Body of pancreas (tissue), 4 donors: ENCODE measurements around the gene PDZRN3. TPM values are rescaled to one million over a fixed set of nuclear protein-coding genes. Genes with fewer than 3 reads are reported as not detected.

ENCODE experiments used
- ATAC-seq: fragments of 150-250 bp; one replicate; pipeline ENCODE4 v1.9.1; 2016
- DNase-seq, 4 donors: peaks; one replicate each; pipeline ENCODE4 v3.0.0-alpha.2; 2019
- H3K27ac ChIP-seq, 4 donors: fragments of 200-600 bp; sonication (generic); 1 replicate in 3 of 4; 2 replicates in 1 of 4; pipeline versions ENCODE4 v1.5.1 to v1.6.1; 2016 to 2019; ENCODE audit warnings: mild to moderate bottlenecking in 1 of 4, mixed read lengths in 1 of 4, moderate library complexity in 1 of 4
- H3K27me3 ChIP-seq, 2 donors: fragments of 200-600 bp; sonication (generic); one replicate each; pipeline ENCODE4 v1.6.0; 2016; ENCODE audit warnings: mild to moderate bottlenecking in 1 of 2
- H3K36me3 ChIP-seq, 2 donors: fragments of 200-600 bp; sonication (generic); replicated peaks in 1 of 2; 2 replicates each; pipeline ENCODE4 v1.5.1; 2016; ENCODE audit warnings: low read depth in 2 of 2; ENCODE audit not compliant: insufficient read depth in 1 of 2
- H3K4me1 ChIP-seq: fragments of 200-600 bp; sonication (generic); one replicate; pipeline ENCODE4 v1.6.0; 2016
- H3K4me3 ChIP-seq, 2 donors: fragments of 200-600 bp; sonication (generic); 1 replicate in 1 of 2; 2 replicates in 1 of 2; pipeline ENCODE4 v1.5.1; 2016 to 2019
- H3K9me3 ChIP-seq, 3 donors: fragments of 200-600 bp; sonication (generic); 1 replicate in 2 of 3; 2 replicates in 1 of 3; pipeline ENCODE4 v1.5.1; 2016
- CTCF ChIP-seq, 7 experiments: fragments of 450-650 bp in 4 of 7; fragments of 200-600 bp in 3 of 7; sonication (generic) in 3 of 7; IDR thresholded peaks; one replicate each; pipeline ENCODE4 v1.5.1; 2016 to 2019; ENCODE audit warnings: antibody characterized with exemption in 7 of 7
- POLR2A ChIP-seq, 3 donors: fragments of 450-650 bp; IDR thresholded peaks; one replicate each; pipeline ENCODE4 v1.6.1; 2016; ENCODE audit warnings: antibody characterized with exemption in 3 of 3, mild to moderate bottlenecking in 2 of 3
- WGBS, 2 donors: methylation state at CpG; one replicate each; pipeline ENCODE4 v1.1.5; 2017; 5-methylcytosine and 5-hydroxymethylcytosine counted together
- intact Hi-C: fragments of 100-400 bp; cut with DNase I; formaldehyde crosslinking; loops from one replicate; pipeline ENCODE4 v1.15.1; 2023
- total RNA-seq, 2 donors: library from RNA; depleted of rRNA; stranded (reverse); fragments of >200 nt; gene quantifications; one replicate each; pipeline ENCODE4 v1.1.0, GENCODE V29; 2016

Gene PDZRN3
- total RNA-seq, 2 donors from 2014 or later, result 18.9 to 41.9 TPM

- Histone ChIP-seq H3K9me3 (no peaks in the 10 kb centered on the region), H3K36me3 (no peaks in the 10 kb centered on the region), H3K4me3 (no peak overlapping the region), H3K27ac (no peak overlapping the region), H3K27me3 (no peaks in the 10 kb centered on the region), H3K4me1 (peaks cover 34% of the 10 kb centered on the region)
- 75 to 80% methylated on average over 2 of the region's 2 CpGs for WGBS, 2 donors
- DNase-seq, result no peak
- no peak for ATAC-seq
- intact Hi-C loops, result no loop called here
- no peak for TF ChIP-seq CTCF (IDR thresholded peaks at IDR 0.05)
- no peak for TF ChIP-seq POLR2A (IDR thresholded peaks at IDR 0.05)
Observed at GRCh38 chr3:73618461-73618860, 6.3 kb downstream of the PDZRN3 start.

GRCh38 chr3:73616056-73616455, 8.7 kb downstream of the PDZRN3 start:
- peaks cover 11% of the 10 kb centered on the region for H3K4me1 ChIP-seq
- H3K36me3 ChIP-seq, result no peaks in the 10 kb centered on the region
- H3K27ac ChIP-seq, result no peak overlapping the region
- ATAC-seq, result no peak
- H3K9me3 ChIP-seq, result no peaks in the 10 kb centered on the region
- no peak overlapping the region for H3K4me3 ChIP-seq
- 95 to 96% methylated on average over 3 of the region's 3 CpGs for WGBS, 2 donors
- DNase-seq, result no peak
- intact Hi-C loops, result no loop called here
- TF ChIP-seq POLR2A (IDR thresholded peaks at IDR 0.05) (no peak), CTCF (IDR thresholded peaks at IDR 0.05) (no peak)
- H3K27me3 ChIP-seq, result no peaks in the 10 kb centered on the region

- Histone ChIP-seq H3K36me3 (no peaks in the 10 kb centered on the region), H3K4me3 (no peak overlapping the region), H3K27ac (no peak overlapping the region), H3K27me3 (no peaks in the 10 kb centered on the region), H3K4me1 (peaks cover 8% of the 10 kb centered on the region), H3K9me3 (no peaks in the 10 kb centered on the region)
- 8 to 17% methylated on average over 2 of the region's 2 CpGs for WGBS, 2 donors
- no peak for TF ChIP-seq POLR2A (IDR thresholded peaks at IDR 0.05)
- peak in 3 of 7 experiments; percentile 16 to 26 (median 24) for TF ChIP-seq CTCF (IDR thresholded peaks at IDR 0.05)
- intact Hi-C loops, result no loop called here
- DNase-seq (peak; percentile 45 to 71 (median 56)), ATAC-seq (peak; percentile 84)
Observed at GRCh38 chr3:73614419-73614818, 10.3 kb downstream of the PDZRN3 start.

GRCh38 chr3:73611176-73611575, 13.6 kb downstream of the PDZRN3 start:
- Histone ChIP-seq H3K4me3 (no peak overlapping the region), H3K27ac (no peak overlapping the region), H3K9me3 (no peaks in the 10 kb centered on the region), H3K36me3 (no peaks in the 10 kb centered on the region), H3K27me3 (no peaks in the 10 kb centered on the region), H3K4me1 (peaks cover 16% of the 10 kb centered on the region)
- intact Hi-C loops, result no loop called here
- no peak for ATAC-seq
- TF ChIP-seq POLR2A (IDR thresholded peaks at IDR 0.05), result no peak
- no peak for TF ChIP-seq CTCF (IDR thresholded peaks at IDR 0.05)
- DNase-seq, result no peak

- H3K9me3 ChIP-seq, result no peaks in the 10 kb centered on the region
- DNase-seq (no peak), ATAC-seq (no peak)
- H3K27ac ChIP-seq, result no peak overlapping the region
- no peaks in the 10 kb centered on the region for H3K27me3 ChIP-seq
- TF ChIP-seq CTCF (IDR thresholded peaks at IDR 0.05) (no peak), POLR2A (IDR thresholded peaks at IDR 0.05) (no peak)
- 78 to 82% methylated on average over 1 of the region's 1 CpG for WGBS, 2 donors
- peaks cover 16% of the 10 kb centered on the region for H3K4me1 ChIP-seq
- no peaks in the 10 kb centered on the region for H3K36me3 ChIP-seq
- intact Hi-C loops, result no loop called here
- no peak overlapping the region for H3K4me3 ChIP-seq
Observed at GRCh38 chr3:73610493-73610892, 14.2 kb downstream of the PDZRN3 start.
